ENCODE measurements around the gene ADAP2.
"Not testable (repeated sequence)": the region's sequence is repeated elsewhere in the genome, so short reads cannot be mapped to it uniquely, and the experiment has no call there.

Gene ADAP2

DNA sequence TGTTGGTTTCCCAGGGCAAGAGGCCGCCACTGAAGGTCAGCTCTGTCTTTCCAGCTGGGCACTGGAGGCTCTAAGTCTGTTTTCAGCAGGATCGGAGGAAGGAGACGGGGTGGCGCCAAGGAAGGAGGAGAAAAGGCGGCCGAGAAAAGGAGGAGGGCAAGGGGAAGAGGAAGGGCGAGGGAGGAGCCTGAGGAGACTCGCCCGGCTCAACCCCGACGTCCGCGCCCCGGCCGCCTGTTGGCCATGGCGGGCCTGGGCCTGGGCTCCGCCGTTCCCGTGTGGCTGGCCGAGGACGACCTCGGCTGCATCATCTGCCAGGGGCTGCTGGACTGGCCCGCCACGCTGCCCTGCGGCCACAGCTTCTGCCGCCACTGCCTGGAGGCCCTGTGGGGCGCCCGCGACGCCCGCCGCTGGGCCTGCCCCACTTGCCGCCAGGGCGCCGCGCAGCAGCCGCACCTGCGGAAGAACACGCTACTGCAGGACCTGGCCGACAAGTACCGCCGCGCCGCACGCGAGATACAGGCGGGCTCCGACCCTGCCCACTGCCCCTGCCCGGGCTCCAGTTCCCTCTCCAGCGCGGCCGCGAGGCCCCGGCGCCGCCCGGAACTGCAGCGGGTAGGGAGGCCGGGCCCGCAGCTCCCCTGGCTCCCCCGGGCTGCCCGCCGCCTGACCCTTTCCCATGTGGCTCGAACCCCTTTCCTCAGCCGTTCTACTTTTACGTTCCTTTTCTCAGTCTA, 49.3 kb downstream of the ADAP2 start, which contains the start of gene RNF135:
TSS of gene RNF135 (plus strand) at position 209 of the 737 bp plus-strand sequence. CDS start at position 244, 35 bp downstream.
- peak; percentile 36 for DNase-seq

DNA sequence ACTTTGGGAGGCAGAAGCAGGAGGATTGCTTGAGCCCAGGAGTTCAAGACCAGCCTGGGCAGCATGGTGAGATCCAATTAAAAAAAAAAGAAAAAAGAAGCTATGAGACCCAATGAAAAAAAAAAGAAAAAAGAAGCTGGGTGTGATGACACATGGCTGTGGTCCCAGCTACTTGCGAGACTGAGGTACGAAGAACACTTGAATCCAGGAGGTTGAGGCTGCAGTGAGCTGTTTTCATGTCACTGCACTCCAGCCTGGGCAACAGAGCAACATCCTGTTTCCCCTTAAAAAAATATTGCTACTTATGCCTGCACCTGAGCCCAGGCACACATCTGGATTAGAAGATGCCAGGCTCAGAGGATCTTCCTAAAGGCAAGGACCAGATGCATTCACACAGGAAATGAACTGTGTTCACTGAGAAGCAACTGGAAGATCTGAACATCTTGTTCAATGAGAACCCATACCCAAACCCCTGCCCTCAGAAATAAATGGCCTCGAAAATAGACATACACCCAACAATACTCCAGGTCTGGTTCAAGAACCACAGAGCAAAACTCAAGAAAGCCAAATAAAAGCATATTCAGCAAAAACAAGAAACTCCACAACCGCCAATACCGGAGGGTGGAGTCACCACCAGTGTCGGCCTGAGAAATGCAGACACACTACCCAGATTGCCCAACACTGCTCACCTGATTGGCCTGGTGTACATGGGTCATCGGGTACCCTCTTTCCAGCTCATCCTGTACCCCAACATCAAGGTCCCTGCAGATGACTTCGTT, 53.5 kb downstream of the ADAP2 start:
- no peak for DNase-seq

DNA sequence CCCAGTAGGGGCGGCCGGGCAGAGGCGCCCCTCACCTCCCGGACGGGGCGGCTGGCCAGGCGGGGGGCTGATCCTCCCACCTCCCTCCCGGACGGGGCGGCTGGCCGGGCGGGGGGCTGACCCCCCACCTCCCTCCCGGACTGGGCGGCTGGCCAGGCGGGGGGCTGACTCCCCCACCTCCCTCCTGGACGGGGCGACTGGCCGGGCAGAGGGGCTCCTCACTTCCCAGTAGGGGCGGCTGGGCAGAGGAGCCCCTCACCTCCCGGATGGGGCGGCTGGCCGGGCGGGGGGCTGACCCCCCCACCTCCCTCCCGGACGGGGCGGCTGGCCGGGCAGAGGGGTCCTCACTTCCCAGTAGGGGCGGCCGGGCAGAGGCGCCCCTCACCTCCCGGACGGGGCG, 58.2 kb downstream of the ADAP2 start:
- DNase-seq, result not testable (repeated sequence)

DNA sequence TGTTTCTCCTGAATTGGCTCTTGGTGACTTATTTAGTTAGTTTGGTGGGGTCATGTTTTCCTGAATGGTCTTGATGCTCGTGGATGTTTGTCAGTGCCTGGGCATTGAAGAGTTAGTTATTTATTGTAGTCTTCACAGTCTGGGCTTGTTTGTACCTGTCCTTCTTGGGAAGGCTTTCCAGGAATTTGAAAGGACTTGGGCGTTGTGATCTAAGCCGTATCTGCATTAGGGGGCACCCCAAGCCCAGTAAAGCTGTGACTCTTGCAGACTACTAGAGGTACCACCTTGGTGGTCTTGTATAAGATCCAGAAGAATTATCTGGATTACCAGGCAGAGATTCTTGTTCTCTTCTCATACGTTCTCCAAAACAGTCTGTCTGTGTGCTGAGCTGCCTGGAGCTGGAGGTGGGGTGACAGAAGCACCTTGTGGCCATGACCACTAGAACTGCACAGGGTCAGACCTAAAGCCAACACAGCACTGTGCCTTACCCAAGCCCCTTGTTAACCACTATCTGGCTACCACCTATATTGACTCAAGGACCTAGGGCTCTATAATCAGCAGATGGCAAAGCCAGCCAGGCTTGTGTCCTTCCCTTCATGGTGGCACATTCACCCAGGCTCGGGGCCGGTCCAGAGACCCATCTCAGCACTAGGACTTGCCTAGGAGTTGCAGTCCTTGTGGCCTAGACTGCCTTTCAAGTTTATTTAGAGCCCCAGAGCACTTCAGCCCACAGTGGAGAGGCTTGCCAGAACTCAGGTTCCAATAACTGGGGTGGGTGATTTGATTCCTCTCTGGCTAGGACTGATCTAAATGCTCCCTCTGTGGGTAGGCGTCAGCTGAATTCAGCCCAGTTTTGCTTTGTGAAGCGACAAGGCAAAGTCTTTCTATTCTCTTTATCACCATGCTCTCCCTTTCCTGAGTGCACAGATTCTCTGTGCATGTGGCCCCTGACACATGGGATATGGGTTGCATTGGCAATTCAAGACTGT, 60.1 kb downstream of the ADAP2 start:
- DNase-seq, result no peak

DNA sequence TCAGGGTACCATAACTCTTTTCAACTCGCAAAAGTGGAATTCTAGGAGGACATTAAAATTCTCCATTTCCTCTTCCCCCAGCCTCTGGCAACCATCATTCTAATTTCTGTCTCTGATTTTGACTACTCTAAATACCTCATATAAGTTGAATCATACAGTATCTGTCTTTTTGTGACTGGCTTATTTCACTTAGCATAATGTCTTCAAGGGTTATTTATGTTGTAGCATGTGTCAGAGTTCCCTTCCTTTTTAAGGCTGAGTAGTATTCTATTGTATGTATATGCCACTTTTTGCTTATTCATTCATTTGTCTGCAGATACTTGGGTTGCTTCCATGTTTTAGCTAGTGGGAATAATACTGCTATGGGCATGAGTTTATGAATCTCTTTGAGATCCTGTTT, 61.1 kb downstream of the ADAP2 start:
- no peak for DNase-seq

DNA sequence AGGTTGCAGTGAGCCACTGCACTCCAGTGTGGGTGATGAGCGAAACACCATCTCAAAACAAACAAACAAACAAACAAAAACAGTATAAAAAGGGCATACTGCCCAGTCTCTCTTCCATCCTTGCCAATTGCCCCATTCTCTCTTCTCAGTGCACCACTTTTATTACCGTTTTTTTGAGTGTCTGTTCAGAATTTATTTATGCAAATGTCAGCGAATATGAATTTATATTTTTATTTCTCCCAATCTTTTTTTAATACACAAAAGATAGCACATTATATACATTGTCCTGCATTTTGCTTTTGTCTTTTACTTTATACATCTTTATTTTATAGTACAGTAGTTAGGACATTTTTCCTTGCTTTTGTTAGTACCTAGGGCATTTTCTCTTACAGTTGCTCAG, 68.7 kb downstream of the ADAP2 start:
- DNase-seq, result no peak

DNA sequence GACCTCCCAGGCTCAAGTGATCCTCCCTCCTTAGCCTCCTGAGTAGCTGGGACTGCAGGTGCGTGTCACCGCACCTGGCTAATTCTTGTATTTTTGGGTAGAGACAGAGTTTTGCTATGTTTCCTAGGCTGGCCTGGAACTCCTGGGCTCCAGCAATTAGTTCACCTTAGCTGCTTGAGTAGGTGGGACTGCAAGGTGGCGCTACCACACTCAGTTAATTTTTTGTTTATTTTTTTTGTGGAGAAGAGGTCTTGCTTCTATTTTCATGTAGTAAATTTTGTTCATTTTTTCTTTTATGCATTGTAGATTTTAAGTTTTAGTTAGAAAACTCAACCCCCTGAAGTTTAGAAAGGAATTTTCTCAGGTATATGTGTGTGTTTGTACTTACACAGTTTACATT, 70.8 kb downstream of the ADAP2 start:
- DNase-seq, result no peak

DNA sequence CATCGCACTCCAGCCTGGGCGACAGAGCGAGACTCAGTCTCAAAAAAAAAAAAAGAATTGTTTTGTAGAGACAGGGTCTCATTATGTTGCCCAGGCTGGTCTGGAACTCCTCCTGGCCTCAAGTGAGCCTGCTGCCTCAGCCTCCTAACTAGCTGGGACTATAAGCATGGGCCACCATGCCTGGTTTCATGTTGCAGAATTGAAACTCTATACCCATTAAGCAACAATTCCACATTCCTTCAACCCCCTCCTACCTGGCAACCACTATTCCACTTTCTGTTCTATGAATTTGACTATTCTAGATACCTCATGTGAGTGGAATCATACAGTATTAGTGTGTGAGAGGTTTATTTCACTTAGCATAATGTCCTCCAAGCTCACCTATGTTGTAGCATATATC, 73.6 kb downstream of the ADAP2 start:
- no peak for DNase-seq

DNA sequence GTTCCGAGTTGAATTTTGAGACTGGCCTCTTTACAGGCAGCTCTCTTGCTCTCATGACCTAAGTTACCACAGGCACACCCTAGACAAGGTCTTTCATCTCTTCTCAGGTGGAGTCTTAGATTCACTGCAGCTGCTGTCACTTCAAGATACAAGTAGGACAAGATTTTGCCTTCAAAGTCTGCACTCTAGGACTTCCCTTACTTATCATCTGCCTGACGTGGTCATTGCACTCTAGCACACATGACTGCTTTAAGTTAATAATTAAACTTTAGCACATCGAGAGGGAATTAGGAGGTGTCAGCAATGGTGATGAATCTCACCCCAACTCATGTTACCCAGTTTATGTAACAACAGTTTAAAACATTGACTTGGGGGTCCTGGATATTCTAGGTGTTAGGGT, 74.7 kb downstream of the ADAP2 start:
- DNase-seq, result no peak

DNA sequence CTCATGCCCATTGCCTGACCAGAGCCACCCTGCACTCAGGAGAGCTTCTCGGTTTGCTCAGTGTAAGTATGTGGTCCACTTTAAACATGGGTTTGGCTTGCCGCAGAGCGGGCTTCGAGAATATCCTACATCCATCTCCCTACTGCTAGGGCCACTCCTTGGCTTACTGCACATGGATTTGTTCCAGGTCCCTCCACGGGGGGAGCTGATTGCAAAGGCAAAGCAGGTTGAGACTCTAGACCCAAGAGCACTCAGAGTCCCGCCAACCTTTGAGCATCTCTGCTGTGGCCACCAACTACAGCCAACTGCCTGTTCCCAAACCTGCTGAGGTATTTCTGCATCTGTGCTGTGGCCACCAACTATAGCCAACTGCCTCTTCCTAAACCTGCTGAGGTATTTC, 75.5 kb downstream of the ADAP2 start:
- no peak for DNase-seq

DNA sequence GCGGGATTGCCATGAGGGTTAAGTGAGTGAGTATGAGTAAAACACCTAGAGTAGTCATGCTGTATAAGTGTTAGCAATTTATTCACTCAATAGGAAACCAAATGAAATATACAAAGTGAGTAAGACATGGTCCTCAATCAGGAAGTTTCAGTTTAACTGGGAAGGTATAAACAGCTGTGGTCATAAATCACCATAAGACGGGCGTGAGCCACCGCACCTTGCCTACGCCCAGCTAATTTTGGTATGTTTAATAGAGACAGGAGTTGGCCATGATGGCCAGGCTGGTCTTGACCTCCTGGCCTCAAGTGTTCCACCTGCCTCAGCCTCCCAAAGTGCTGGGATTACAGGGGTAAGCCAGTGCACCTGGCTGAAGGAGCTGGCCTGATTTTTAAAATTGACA, 76.1 kb downstream of the ADAP2 start:
- no peak for DNase-seq

DNA sequence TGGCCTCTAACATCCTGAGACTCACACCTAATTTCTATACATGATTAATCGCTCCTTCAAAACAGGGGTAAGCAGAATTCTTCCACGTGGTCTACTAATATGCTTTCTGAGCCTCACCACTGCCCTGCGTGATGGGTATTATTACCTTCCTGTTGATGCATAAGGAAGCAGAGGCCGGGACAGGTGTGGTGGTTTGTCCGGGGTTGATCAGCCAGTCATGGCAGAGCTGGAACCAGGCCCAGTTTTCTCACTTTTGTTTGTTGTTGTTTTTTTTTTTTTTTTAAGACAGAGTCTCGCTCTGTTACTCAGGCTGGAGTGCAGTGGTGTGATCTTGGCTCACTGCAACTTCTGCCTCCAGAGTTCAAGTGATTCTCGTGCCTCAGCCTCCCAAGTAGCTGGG, 80.3 kb downstream of the ADAP2 start:
- no peak for DNase-seq

DNA sequence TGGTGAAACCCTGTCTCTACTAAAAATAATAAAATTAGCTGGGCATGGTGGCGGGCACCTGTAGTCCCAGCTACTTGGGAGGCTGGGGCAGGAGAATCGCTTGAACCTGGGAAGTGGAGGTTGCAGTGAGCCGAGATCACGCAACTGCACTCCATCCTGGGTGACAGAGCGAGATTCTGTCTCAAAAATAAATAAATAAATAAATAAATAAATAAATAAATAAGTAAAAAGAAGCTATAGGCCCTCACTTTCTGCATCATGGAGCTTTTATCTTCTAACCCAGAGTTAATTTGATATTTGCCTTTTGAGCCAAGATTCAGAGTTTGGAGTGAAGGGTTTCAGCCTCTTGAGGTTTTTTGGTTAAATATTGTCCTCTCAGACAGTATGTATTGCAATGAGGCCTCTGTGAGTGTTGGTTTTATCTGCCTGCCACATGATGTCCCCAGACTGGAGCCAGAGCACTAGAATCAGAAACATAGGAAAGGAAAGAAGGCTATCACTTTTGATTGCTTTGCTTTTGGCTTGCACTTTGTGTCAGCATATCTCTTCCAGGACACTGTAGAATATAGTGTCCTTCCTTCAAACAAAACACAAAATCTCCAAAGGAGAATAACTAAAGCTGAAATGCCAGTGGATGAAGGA, 81.6 kb downstream of the ADAP2 start:
- no peak for DNase-seq

DNA sequence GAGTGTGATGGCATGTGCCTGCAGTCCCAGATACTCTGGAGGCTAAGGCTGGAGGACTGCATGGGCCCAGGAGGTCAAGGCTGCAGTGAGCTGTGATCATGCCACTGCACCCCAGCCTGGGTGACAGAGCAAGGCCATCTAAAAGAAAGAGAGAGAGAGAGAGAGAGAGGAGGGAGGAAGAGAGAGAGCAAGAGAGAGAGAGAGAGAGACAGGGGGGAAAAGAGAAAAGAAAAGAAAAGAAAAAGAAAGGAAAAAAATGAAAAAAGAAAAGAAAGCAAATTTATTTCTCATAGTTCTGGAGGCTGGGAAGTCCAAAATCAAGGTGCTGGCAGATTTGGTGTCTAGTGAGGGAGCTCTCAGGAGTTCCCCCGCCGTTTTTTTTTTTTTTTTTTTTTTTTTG, 82.4 kb downstream of the ADAP2 start:
- DNase-seq, result no peak

DNA sequence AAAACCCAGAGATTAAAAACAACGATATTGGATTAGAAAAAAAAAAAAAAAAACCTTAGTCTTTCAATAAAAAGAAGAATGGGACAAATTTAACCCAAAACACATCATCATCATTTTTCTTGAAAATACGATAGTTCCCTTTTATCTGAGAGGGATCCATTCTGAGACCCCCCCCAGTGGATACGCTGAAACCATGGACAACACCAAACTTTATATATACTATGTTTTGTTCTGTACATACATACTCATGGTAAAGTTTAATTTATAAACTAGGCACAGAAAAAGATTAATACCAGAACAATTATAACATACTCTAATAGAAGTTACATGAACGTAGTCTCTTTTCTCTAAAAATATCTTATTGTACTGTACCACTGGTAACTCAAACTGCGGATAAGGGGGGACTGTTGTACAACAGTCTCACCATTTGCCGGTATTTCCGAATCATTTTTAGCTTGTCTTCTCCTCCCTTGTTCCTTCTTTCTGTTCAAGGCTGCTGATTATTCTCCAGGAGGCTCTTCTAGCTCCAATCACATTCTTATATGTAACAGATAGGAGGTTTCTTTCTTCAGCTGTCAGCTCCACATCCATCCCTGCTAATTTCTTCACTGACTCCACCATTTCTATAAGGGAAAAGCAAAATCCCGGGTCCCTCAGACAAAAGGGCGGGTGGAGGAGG, 86.1 kb downstream of the ADAP2 start:
- DNase-seq, result no peak

DNA sequence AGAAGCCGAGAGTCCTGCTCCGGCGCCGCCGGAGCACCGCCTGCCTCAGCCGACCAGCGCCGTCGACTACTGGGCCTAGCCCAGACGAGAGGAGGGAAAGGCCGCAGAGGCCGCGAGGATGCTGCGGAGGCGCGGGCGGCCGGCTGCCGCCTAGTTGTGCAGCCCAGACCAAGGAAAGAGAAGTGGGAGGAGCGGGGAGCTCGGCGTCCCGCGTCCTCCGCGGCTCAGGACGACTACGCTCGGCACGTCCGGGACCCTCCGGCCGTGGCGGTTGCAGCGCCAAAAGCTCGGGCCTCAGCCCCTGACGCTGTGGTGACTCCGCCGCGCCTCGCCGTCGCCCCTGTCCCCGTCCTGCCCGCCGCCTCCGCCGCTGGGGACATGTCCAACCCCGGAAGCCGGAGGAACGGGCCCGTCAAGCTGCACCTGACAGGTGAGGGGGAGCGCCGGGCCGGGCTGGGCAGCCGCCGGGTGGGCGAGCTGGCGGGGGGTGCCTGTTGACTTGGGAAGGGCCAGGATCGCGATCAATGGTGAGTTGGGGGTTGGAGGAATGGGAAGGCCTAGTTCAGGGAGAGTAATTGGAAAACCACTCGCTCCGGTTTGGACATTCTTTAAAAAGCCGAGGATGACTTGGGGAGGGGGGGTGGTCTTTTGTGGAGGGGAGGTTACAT, 86.8 kb downstream of the ADAP2 start:
- no peak for DNase-seq
